Measurements from ENCODE around the gene NINL.
A peak's percentile ranks its signal among the peaks of the same experiment; 100 is the strongest.
"Not testable (repeated sequence)": the region's sequence is repeated elsewhere in the genome, so short reads cannot be mapped to it uniquely, and the experiment has no call there.

NINL gene

DNA sequence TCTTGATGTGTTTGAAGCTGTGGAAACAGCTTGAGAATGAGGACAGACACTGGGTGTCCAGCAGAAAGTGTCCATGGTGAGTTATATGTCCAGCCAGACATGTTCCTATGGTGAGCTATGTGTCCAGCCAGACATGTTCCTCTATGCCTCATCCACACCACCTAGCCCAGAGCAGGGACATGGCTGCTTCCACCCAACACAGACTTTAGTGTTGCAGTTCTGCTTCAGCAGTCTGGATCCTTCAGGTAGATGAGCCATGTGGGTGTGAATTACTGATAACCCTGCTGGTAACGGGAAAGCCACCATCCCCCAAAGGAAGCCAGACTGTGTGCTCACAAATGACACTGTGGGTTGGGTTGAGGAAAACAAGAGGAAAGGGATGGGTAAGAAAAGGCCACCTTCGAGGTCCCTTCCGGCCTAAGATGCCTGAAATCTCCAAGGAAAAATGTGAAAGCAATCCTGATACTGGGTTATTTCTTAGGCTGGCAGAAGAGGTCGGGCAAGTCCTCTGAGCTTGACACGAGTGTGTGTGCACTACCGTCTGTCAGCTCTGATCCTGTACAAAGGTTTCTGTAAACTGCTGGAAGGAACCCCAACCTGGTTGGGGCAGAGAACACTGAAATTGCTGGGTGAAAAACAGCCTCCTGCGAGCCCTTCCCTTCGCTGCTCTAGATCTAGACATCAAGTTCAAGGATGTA lies 77.8 kb downstream of the NINL start:
- peak overlapping the region in 9 of 11 experiments; percentile 9 to 64 (median 54); a peak in 17 of 22 replicates for H3K4me2 ChIP-seq
- no peak overlapping the region for H3K4me3 ChIP-seq
- H3K9ac ChIP-seq: no peak overlapping the region
- no peak for TF ChIP-seq Cebpa-rat (IDR thresholded peaks at IDR 0.05)
- no peaks in the 10 kb centered on the region for H3K27me3 ChIP-seq
- no peaks in the 10 kb centered on the region for H4K20me1 ChIP-seq
- peaks cover 8 to 13% (median 9%) of the 10 kb centered on the region in 11 experiments for H3K9me3 ChIP-seq (replicated peaks in 1 of 11)
- H3K36me3 ChIP-seq: peaks cover 0 to 31% (median 19%) of the 10 kb centered on the region in 11 experiments; a peak in 19 of 22 replicates
- H3K4me1 ChIP-seq: peaks cover 0 to 55% (median 32%) of the 10 kb centered on the region in 10 experiments; a peak in 16 of 20 replicates
- no peak overlapping the region for H3K27ac ChIP-seq

DNA sequence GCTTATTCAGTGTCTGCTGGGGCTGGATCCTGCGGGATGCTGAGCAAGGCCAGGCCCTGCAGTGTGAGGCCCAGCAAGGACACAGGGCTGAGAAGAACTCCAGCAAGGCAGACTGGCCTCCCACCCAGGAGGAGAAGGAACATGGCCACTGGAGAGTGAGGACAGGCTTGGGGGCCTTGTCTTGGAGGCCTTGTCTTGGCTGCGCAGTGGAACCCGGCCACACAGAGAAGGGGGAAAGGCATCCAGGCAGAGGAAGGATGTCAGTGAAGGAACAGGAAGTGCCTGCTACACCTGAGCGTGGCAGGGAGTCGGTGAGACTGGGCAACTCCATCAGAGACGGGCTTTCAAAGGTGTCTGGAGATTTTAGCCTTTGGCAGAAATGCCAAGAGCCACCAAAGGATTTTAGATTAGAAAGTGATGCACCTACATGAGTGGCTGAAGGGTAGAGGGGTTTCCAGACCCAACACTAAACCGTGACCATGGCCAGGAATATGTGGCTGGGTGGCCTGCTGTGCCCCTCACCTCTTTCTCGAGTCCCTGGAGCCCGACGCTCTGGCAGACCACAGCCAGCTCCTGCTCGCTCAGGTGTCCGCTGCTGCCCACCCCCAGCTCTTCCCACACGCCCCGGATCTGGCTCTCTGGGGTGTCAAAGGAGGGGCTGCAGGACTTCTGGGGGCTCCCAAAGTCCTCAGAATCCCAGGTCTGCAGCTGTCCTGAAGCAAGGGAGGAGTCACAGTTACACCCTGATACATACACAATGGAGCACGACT lies 80.8 kb downstream of the NINL start:
- Histone ChIP-seq H3K9me3 (replicated peaks in 1 of 11) (no peaks in the 10 kb centered on the region), H3K4me1 (peaks cover 0 to 50% (median 17%) of the 10 kb centered on the region in 10 experiments; a peak in 16 of 20 replicates), H3K27me3 (no peaks in the 10 kb centered on the region), H3K4me2 (no peak overlapping the region), H3K9ac (no peak overlapping the region), H3K36me3 (peaks cover 0 to 9% (median 5%) of the 10 kb centered on the region in 11 experiments; a peak in 3 of 22 replicates), H4K20me1 (no peaks in the 10 kb centered on the region), H3K27ac (no peak overlapping the region), H3K4me3 (no peak overlapping the region)
- TF ChIP-seq Cebpa-rat (IDR thresholded peaks at IDR 0.05): no peak

DNA sequence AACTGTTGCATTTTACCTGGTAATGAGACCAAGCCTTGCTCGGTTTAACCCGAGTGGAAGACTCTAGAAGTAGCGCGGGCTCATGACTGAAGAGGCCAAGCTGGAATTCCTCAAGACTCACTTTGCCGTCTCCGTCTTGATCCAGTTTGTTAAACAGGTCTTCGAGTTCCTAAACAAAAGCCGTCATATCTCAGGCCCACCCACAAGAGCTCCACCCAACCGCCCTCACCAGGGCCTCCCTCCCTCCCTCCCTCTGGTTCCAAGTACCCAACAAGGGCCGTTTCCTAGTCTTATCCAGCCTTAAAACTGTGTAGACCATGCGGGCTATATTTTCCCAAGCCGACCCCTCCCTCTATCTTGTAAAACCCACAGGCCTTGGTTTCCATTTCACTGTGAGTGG lies 81.4 kb downstream of the NINL start:
- peaks cover 0 to 3% (median 0%) of the 10 kb centered on the region in 11 experiments; a peak in 2 of 22 replicates for H3K36me3 ChIP-seq
- no peaks in the 10 kb centered on the region for H3K9me3 ChIP-seq (replicated peaks in 1 of 11)
- TF ChIP-seq Cebpa-rat (IDR thresholded peaks at IDR 0.05): no peak
- no peak overlapping the region for H3K9ac ChIP-seq
- no peak overlapping the region for H3K27ac ChIP-seq
- no peaks in the 10 kb centered on the region for H3K27me3 ChIP-seq
- peaks cover 0 to 44% (median 17%) of the 10 kb centered on the region in 10 experiments; a peak in 16 of 20 replicates for H3K4me1 ChIP-seq
- H3K4me3 ChIP-seq: no peak overlapping the region
- no peak overlapping the region for H3K4me2 ChIP-seq
- H4K20me1 ChIP-seq: no peaks in the 10 kb centered on the region

DNA sequence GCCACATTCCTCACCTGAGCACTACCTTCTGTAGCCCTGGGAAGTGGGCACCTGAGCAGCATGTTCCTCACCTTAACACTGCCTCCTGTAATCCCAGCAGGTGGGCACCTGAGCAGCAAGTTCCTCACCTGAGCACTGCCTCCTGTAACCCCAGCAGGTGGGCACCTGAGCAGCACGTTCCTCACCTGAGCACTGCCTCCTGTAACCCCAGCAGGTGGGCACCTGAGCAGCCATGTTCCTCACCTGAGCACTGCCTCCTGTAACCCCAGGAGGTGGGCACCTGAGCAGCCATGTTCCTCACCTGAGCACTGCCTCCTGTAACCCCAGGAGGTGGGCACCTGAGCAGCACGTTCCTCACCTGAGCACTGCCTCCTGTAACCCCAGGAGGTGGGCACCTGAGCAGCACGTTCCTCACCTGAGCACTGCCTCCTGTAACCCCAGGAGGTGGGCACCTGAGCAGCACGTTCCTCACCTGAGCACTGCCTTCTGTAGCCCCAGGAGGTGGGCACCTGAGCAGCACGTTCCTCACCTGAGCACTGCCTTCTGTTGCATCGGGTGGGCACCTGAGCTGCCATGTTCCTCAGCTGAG lies 82.2 kb downstream of the NINL start:
- peaks cover 0 to 45% (median 21%) of the 10 kb centered on the region in 10 experiments; a peak in 16 of 20 replicates for H3K4me1 ChIP-seq
- not testable (repeated sequence) for H3K36me3 ChIP-seq; H3K4me2 ChIP-seq; H3K27me3 ChIP-seq; H3K4me3 ChIP-seq; H3K27ac ChIP-seq; H4K20me1 ChIP-seq; H3K9ac ChIP-seq; H3K9me3 ChIP-seq (replicated peaks in 1 of 11)

- TF ChIP-seq Cebpa-rat (IDR thresholded peaks at IDR 0.05): no peak
- Histone ChIP-seq H4K20me1 (0 out of 22 replicates have a peak, but pooled peaks cover 0 to 6% (median 0%) of the 10 kb centered on the region in 11 experiments), H3K9ac (no peak overlapping the region), H3K4me3 (no peak overlapping the region), H3K27me3 (no peaks in the 10 kb centered on the region), H3K27ac (no peak overlapping the region), H3K9me3 (replicated peaks in 1 of 11) (no peaks in the 10 kb centered on the region), H3K4me1 (peaks cover 5 to 46% (median 26%) of the 10 kb centered on the region in 10 experiments; a peak in 17 of 20 replicates), H3K36me3 (no peaks in the 10 kb centered on the region; a peak in 1 of 22 replicates), H3K4me2 (no peak overlapping the region)
These were observed 84.4 kb downstream of the NINL start for GRCh38 chr20:25500880-25501351.

- Histone ChIP-seq H3K4me2 (peak overlapping the region in 2 of 11 experiments; percentile 2; a peak in 1 of 22 replicates), H3K9me3 (replicated peaks in 1 of 11) (no peaks in the 10 kb centered on the region), H3K4me3 (no peak overlapping the region), H3K27ac (no peak overlapping the region), H3K9ac (no peak overlapping the region), H3K4me1 (peaks cover 5 to 56% (median 36%) of the 10 kb centered on the region in 10 experiments; a peak in 17 of 20 replicates), H3K27me3 (no peaks in the 10 kb centered on the region), H4K20me1 (0 out of 22 replicates have a peak, but pooled peaks cover 0 to 6% (median 0%) of the 10 kb centered on the region in 11 experiments), H3K36me3 (no peaks in the 10 kb centered on the region; a peak in 1 of 22 replicates)
- TF ChIP-seq Cebpa-rat (IDR thresholded peaks at IDR 0.05): no peak
These were observed 85.4 kb downstream of the NINL start for GRCh38 chr20:25499855-25500434.

DNA sequence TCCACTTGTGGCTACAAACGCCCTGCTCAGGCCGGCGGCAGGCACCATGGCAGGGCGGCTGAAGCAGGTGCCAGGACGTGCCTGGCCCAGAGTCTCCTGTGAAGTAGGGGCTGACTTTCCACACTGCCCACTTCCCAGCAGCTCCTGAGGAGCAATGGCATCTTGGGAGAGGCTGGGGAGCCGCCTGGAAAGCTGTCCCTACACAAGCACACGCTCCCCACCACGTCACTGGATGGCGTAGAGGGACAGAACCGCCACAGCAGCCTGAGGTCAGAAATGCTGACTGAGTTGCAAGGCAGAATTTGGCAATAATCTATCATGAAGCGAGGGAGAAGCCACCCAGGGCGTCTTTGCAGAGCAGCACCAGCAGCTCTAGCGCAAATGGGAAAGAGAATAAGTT lies 86.3 kb downstream of the NINL start:
- Histone ChIP-seq H3K36me3 (no peaks in the 10 kb centered on the region), H3K27me3 (no peaks in the 10 kb centered on the region), H3K9me3 (replicated peaks in 1 of 11) (no peaks in the 10 kb centered on the region), H3K4me2 (0 out of 22 replicates have a peak overlapping the region, but pooled peaks of 1 of the 11 experiments have one; percentile 86), H3K27ac (no peak overlapping the region), H3K9ac (no peak overlapping the region), H3K4me3 (no peak overlapping the region), H3K4me1 (peaks cover 5 to 65% (median 45%) of the 10 kb centered on the region in 10 experiments; a peak in 17 of 20 replicates), H4K20me1 (0 out of 22 replicates have a peak, but pooled peaks cover 0 to 6% (median 0%) of the 10 kb centered on the region in 11 experiments)
- no peak for TF ChIP-seq Cebpa-rat (IDR thresholded peaks at IDR 0.05)

DNA sequence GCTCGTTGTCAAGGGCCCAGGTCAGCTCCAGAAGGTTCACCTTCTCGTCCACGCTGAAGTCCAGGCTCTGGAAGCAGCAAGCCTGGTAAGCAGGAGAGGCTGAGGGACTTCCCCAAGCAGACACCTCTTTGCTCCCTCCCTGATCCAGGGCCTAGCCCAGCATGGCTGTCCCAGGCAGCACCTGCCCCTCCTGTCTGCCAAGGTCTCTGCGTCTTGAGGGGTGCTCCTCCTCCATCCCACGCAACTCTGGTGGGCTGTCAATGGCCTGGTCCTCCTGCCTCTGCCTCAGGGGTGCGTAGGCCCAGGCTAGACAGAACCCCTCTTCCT lies 87.1 kb downstream of the NINL start:
- no peaks in the 10 kb centered on the region for H3K9me3 ChIP-seq (replicated peaks in 1 of 11)
- H3K4me3 ChIP-seq: no peak overlapping the region
- H3K4me1 ChIP-seq: peaks cover 5 to 73% (median 53%) of the 10 kb centered on the region in 10 experiments; a peak in 17 of 20 replicates
- no peak for TF ChIP-seq Cebpa-rat (IDR thresholded peaks at IDR 0.05)
- peak overlapping the region in 9 of 11 experiments; percentile 5 to 86 (median 77); a peak in 14 of 22 replicates for H3K4me2 ChIP-seq
- H3K27me3 ChIP-seq: no peaks in the 10 kb centered on the region
- H3K9ac ChIP-seq: peak overlapping the region in 1 of 11 experiments; percentile 10; a peak in 1 of 22 replicates
- H4K20me1 ChIP-seq: 0 out of 22 replicates have a peak, but pooled peaks cover 0 to 6% (median 0%) of the 10 kb centered on the region in 11 experiments
- no peaks in the 10 kb centered on the region for H3K36me3 ChIP-seq
- no peak overlapping the region for H3K27ac ChIP-seq

All from BLaER1 treated with 17β-estradiol and CSF1 and Interleukin-3, amounts not matched to agents 10 nM and 100 nM (cell line).